Left lung (tissue), 10 donors: Measurements from ENCODE around the gene CRAMP1. TPM values are rescaled to one million over a fixed set of nuclear protein-coding genes. Genes with fewer than 3 reads are reported as not detected.
A peak's percentile ranks its signal among the peaks of the same experiment; 100 is the strongest.
"Not testable (repeated sequence)": the region's sequence is repeated elsewhere in the genome, so short reads cannot be mapped to it uniquely, and the experiment has no call there.

ENCODE experiments used
- ATAC-seq: fragments of 200-7000 bp; cut with Tn5 transposase; one replicate; pipeline ENCODE4 v1.9.1; 2020; ENCODE audit warnings: moderate library complexity
- DNase-seq, 4 donors: peaks; one replicate each; pipeline ENCODE4 v3.0.0-alpha.2; 2013 to 2020
- H3K27ac ChIP-seq, 2 donors: fragments of 200-600 bp; sonication (generic) in 1 of 2; one replicate each; pipeline versions ENCODE4 v1.5.0 to v1.8.0; 2020 to 2021
- H3K27me3 ChIP-seq, 2 donors: fragments of 200-600 bp; sonication (generic) in 1 of 2; one replicate each; pipeline versions ENCODE4 v1.5.0 to v1.8.0; 2020 to 2021
- H3K36me3 ChIP-seq, 2 donors: fragments of 200-600 bp; sonication (generic) in 1 of 2; one replicate each; pipeline versions ENCODE4 v1.5.0 to v1.8.0; 2020 to 2021
- H3K4me1 ChIP-seq, 2 donors: fragments of 200-600 bp; one replicate each; pipeline ENCODE4 v1.8.0; 2021
- H3K4me3 ChIP-seq, 2 donors: fragments of 200-600 bp; sonication (generic) in 1 of 2; one replicate each; pipeline versions ENCODE4 v1.5.0 to v1.8.0; 2020 to 2021; ENCODE audit warnings: mild to moderate bottlenecking in 1 of 2
- H3K9me3 ChIP-seq, 2 donors: fragments of 200-600 bp; sonication (generic) in 1 of 2; one replicate each; pipeline versions ENCODE4 v1.5.0 to v1.8.0; 2020 to 2021
- CTCF ChIP-seq, 2 donors: fragments of 200-600 bp; sonication (generic) in 1 of 2; IDR thresholded peaks; one replicate each; pipeline versions ENCODE4 v1.5.0 to v1.8.0; 2021; ENCODE audit warnings: antibody characterized with exemption in 2 of 2
- intact Hi-C, 2 donors: fragments of 100-400 bp; cut with DNase I; formaldehyde crosslinking; loops; one replicate each; pipeline versions ENCODE4 v1.11.2 to v1.14.2; 2022
- polyA plus RNA-seq, 6 donors: library from polyadenylated mRNA; unstranded; fragments of 120-200 nt; gene quantifications; one replicate each; pipeline ENCODE4 v1.2.1, GENCODE V29; 2013; ENCODE audit not compliant: insufficient read length in 6 of 6
- total RNA-seq, 2 donors: library from RNA; stranded (reverse); fragmentation: NEBNext Ultra II Directional; extraction: Animal tissue kit (Norgen Biotek cat#: 25700); gene quantifications; one replicate each; pipeline ENCODE4 v1.2.1, GENCODE V29; 2021
- donor health status: DM: no; HTN: yes; CAD: no.
- donor health status: DM: no; HTN: no; CAD: no.

Gene CRAMP1
- total and polyA plus RNA-seq, 8 donors: 17.3 to 33.0 (median 26.4) TPM

- Histone ChIP-seq H3K27ac (no peak overlapping the region), H3K4me1 (no peaks in the 10 kb centered on the region), H3K9me3 (no peaks in the 10 kb centered on the region), H3K4me3 (no peak overlapping the region), H3K36me3 (peaks cover 0 to 94% of the 10 kb centered on the region in 2 donors), H3K27me3 (no peaks in the 10 kb centered on the region)
- no peak for DNase-seq
- intact Hi-C loops: no loop called here
- no peak for ATAC-seq
- no peak for TF ChIP-seq CTCF (IDR thresholded peaks at IDR 0.05)
These were observed 84.7 kb downstream of the CRAMP1 start for GRCh38 chr16:1696863-1697262.

- ATAC-seq (no peak), DNase-seq (no peak)
- Histone ChIP-seq H3K27ac (no peak overlapping the region), H3K9me3 (no peaks in the 10 kb centered on the region), H3K36me3 (peaks cover 0 to 85% of the 10 kb centered on the region in 2 donors), H3K27me3 (no peaks in the 10 kb centered on the region), H3K4me3 (no peak overlapping the region), H3K4me1 (no peaks in the 10 kb centered on the region)
- intact Hi-C loops: no loop called here
- TF ChIP-seq CTCF (IDR thresholded peaks at IDR 0.05): no peak
These were observed 86.5 kb downstream of the CRAMP1 start for GRCh38 chr16:1698680-1699079.

- DNase-seq (no peak), ATAC-seq (no peak)
- Histone ChIP-seq H3K27me3 (no peaks in the 10 kb centered on the region), H3K4me3 (no peak overlapping the region), H3K36me3 (peaks cover 0 to 69% of the 10 kb centered on the region in 2 donors), H3K4me1 (peaks cover 0 to 7% of the 10 kb centered on the region in 2 donors), H3K27ac (no peak overlapping the region), H3K9me3 (no peaks in the 10 kb centered on the region)
- TF ChIP-seq CTCF (IDR thresholded peaks at IDR 0.05): no peak
- intact Hi-C loops: no loop called here
These were observed 88.1 kb downstream of the CRAMP1 start for GRCh38 chr16:1700246-1700645.

GRCh38 chr16:1701216-1701878 is 89.2 kb downstream of the CRAMP1 start:
- Histone ChIP-seq H3K4me1 (peaks cover 0 to 8% of the 10 kb centered on the region in 2 donors), H3K9me3 (no peaks in the 10 kb centered on the region), H3K27me3 (no peaks in the 10 kb centered on the region), H3K36me3 (peaks cover 0 to 58% of the 10 kb centered on the region in 2 donors), H3K4me3 (no peak overlapping the region), H3K27ac (no peak overlapping the region)
- intact Hi-C loops: no loop called here
- DNase-seq (no peak), ATAC-seq (no peak)
- TF ChIP-seq CTCF (IDR thresholded peaks at IDR 0.05): no peak

- intact Hi-C loops, H3K27me3 ChIP-seq, H3K9me3 ChIP-seq: not testable (repeated sequence)
- Histone ChIP-seq H3K36me3 (peaks cover 0 to 30% of the 10 kb centered on the region in 2 donors), H3K27ac (peak overlapping the region; percentile 89 to 96), H3K4me3 (peak overlapping the region; percentile 75 to 91), H3K4me1 (peaks cover 15 to 34% of the 10 kb centered on the region in 2 donors)
- peak; percentile 55 for ATAC-seq
- peak in 1 of 4 donors; percentile 44 for DNase-seq
These were observed 93.1 kb downstream of the CRAMP1 start for GRCh38 chr16:1705324-1705687.
